Left cardiac atrium (tissue), 4 donors: ENCODE results near the gene ASB10. TPM values are rescaled to one million over a fixed set of nuclear protein-coding genes. Genes with fewer than 3 reads are reported as not detected.
A peak's percentile ranks its signal among the peaks of the same experiment; 100 is the strongest.

Experiments used
- ATAC-seq, 2 donors: fragments of 200-7000 bp; cut with Tn5 transposase; one replicate each; pipeline ENCODE4 v1.9.1; 2020; ENCODE audit warnings: mild to moderate bottlenecking in 2 of 2, moderate library complexity in 2 of 2
- DNase-seq: peaks from one replicate; pipeline ENCODE4 v3.0.0-alpha.2; 2020
- intact Hi-C, 2 donors: fragments of 100-400 bp; cut with DNase I; formaldehyde crosslinking; loops; one replicate each; pipeline versions ENCODE4 v1.14.1 to v1.15.1; 2022 to 2023
- total RNA-seq, 2 donors: library from RNA; stranded (reverse); fragmentation: NEBNext Ultra II Directional; extraction: Animal tissue kit (Norgen Biotek cat#: 25700); gene quantifications; one replicate each; pipeline ENCODE4 v1.2.1, GENCODE V29; 2021
- donor health status: DM: no; HTN: yes; CAD: no.
- donor health status: DM: no; HTN: yes; CAD: no; lungs with severe emphysema.
- donor health status: DM: yes; HTN: yes; CAD: no.
- donor health status: Dilated cardiomyopathy.

Gene ASB10
- total RNA-seq, 2 donors from 2014 or later, result 8.2 to 12.8 TPM

DNA sequence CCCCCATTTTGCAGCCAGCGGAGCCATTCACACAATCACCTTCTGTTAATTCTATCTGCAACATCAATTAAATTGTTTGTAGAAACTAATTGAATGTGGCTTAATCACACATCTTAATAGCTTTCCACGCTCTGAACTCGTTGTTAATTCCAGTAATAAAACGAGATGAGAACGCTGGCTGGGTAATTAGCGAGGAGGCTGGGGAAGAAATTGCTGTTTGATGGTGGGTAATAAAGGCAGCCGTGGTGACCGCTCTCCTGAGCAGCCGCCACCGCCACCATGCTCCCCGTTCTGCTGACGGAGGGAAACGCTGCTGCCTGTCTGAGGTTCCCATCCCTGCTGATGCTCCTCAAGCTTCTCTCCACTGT is 55.8 kb downstream of the ASB10 start:
- ATAC-seq (no peak), DNase-seq (no peak)
- intact Hi-C loops, result no loop called here

- DNase-seq, result no peak
- intact Hi-C loops, result no loop called here
- ATAC-seq, result no peak
Observed at GRCh38 chr7:151130741-151131157, 56.3 kb downstream of the ASB10 start.

- no peak for DNase-seq
- ATAC-seq, result no peak
- intact Hi-C loops, result loop anchor here in 1 of 2 donors (5.0 kb wide), 1 partner anchor 172 kb away; no protein-coding TSS in a partner anchor
Observed at GRCh38 chr7:151129960-151130591, 57.0 kb downstream of the ASB10 start.

GRCh38 chr7:151129117-151129959 is 57.7 kb downstream of the ASB10 start:
- ATAC-seq, result no peak
- intact Hi-C loops, result loop anchor here in 1 of 2 donors (5.0 kb wide), 1 partner anchor 173 kb away; no protein-coding TSS in a partner anchor
- DNase-seq, result no peak

DNA sequence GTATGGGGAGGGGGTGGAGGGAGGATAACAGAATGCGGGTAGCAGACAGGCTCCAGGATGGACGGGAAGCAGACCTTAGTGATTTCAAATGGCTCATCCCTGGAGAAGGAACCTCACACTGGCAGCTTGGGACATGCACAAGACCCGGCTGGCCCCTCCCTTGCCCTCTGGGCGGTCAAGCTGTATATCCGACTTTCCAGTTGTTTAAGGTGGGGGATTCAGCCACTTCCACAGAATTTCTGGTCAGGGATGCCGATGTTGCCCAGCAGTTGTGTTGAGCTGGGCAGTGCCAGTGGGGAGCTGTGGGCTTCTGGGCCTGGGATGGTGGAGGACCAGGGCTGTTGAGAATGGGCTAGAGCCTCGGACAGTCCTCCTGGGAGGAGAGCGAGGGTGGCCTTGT is 58.3 kb downstream of the ASB10 start:
- DNase-seq (no peak), ATAC-seq (no peak)
- intact Hi-C loops, result loop anchor here in 1 of 2 donors (5.0 kb wide), 1 partner anchor 174 kb away; no protein-coding TSS in a partner anchor

DNA sequence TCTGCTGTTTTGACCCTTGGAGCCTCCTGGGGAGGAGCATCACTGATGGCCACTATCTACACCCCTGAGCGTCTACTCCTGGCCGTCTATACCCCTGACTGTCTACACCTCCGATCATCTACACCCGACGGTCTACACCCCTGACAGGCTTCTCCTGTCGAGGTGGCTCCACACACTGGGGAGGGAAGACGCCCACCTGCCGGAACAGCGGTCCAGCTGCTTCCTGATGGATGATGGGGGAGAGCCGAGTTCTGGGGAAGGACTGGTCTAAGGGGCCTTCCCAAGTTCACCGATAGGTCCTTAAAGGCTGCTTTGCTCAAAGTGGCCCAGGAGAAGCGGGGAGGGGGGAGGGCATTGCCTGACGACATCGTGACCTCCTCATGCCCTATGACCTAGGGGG is 58.9 kb downstream of the ASB10 start:
- ATAC-seq (no peak), DNase-seq (no peak)
- intact Hi-C loops, result loop anchor here in 1 of 2 donors (5.0 kb wide), 1 partner anchor 174 kb away; no protein-coding TSS in a partner anchor

DNA sequence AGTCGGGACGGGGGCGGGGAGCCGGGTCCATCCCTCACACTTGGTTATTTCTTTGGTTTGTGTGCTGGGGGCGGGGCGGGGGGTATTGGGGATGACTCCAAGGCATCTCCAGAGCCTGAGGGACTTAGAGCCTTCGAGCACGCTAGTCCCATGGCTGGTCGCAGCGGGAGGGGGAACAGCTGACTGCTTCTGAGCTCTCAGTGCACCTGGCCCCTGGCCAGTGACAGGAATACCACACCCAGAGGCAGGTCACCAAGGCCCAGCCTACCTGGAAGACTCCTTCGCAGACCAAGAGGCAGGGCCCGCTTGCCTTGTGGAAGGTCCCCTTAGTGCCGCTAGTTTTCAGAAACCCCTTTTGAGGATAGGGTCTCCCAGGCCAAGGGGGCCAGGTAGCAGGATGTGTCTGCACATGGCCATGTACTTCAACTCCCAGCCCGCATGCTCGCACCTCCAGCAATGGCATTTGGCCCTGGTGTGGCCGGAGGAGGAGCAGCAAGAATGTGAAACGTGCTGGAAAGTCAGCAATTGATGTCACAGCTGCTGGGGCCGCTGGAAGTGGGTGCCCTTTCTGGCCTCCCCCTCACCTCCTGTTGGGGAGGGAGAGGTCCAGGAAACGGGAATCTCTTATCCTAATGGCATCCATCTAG is 60.4 kb downstream of the ASB10 start:
- intact Hi-C loops, result loop anchor here in 1 of 2 donors (5.0 kb wide), 1 partner anchor 176 kb away; no protein-coding TSS in a partner anchor
- DNase-seq, result no peak

GRCh38 chr7:151125846-151126481 is 61.1 kb downstream of the ASB10 start:
- peak; percentile 19 to 41 for ATAC-seq
- intact Hi-C loops, result loop anchor here (2.0 to 5.0 kb wide), 2 partner anchors 176 to 177 kb away; no protein-coding TSS in a partner anchor
- no peak for DNase-seq

More for the DNA sequence above, 60.4 kb downstream of the ASB10 start:
- no peak for ATAC-seq

Other genes with a start within 250 kb of the ASB10 start
- 10 to 100 TPM; 59.1 to 82.1 TPM for gene KCNH2, start 208.9 kb downstream of the ASB10 start, total RNA-seq
- gene NOS3, start 196.2 kb downstream of the ASB10 start, total RNA-seq, result 10 to 100 TPM; 13.1 to 63.9 TPM
- under 1 TPM; 0.13 to 0.32 TPM for gene ATG9B, start 162.8 kb downstream of the ASB10 start, total RNA-seq
- 10 to 100 TPM; 20.1 to 21.6 TPM for gene ABCB8, start 158.8 kb downstream of the ASB10 start, total RNA-seq
- gene ASIC3, start 138.7 kb downstream of the ASB10 start, total RNA-seq, result 1 to 10 TPM; 4.0 to 4.2 TPM
- 1 to 10 TPM; 5.1 to 7.8 TPM for gene CDK5, start 129.4 kb downstream of the ASB10 start, total RNA-seq
- 100 to 1,000 TPM in 1 of 2 donors, 10 to 100 TPM in 1; 71.6 to 107 TPM for gene SLC4A2, start 127.7 kb downstream of the ASB10 start, total RNA-seq
- gene FASTK, start 106.4 kb downstream of the ASB10 start, total RNA-seq, result 10 to 100 TPM; 62.9 to 73.2 TPM
- 10 to 100 TPM; 36.3 to 37.9 TPM for gene TMUB1, start 103.8 kb downstream of the ASB10 start, total RNA-seq
- gene AGAP3, start 100.8 kb downstream of the ASB10 start, total RNA-seq, result 10 to 100 TPM; 53.0 to 61.5 TPM
- gene GBX1, start 19.6 kb downstream of the ASB10 start, total RNA-seq, result under 1 TPM in 1 of 2 donors, not detected in 1; 0.56 TPM
- not detected for gene H2BK1, start 23.2 kb upstream of the ASB10 start, total RNA-seq
- gene ABCF2, start 40.0 kb upstream of the ASB10 start, total RNA-seq, result 10 to 100 TPM; 21.4 to 33.6 TPM
- 10 to 100 TPM; 15.0 to 34.5 TPM for gene CHPF2, start 45.2 kb upstream of the ASB10 start, total RNA-seq
- gene SMARCD3, start 61.4 kb upstream of the ASB10 start, total RNA-seq, result 100 to 1,000 TPM in 1 of 2 donors, 10 to 100 TPM in 1; 95.5 to 107 TPM
- gene NUB1, start 154.6 kb upstream of the ASB10 start, total RNA-seq, result 10 to 100 TPM; 30.6 to 37.3 TPM
- under 1 TPM; 0.71 to 0.84 TPM for gene WDR86, start 222.8 kb upstream of the ASB10 start, total RNA-seq